LNCAP (cell line): ENCODE results near the gene PSMB1.

Experiments used
- TF ChIP-seq, protein P1 (sequence below): fragments of 450-650 bp; IDR thresholded peaks from 2 replicates; pipeline ENCODE4 v1.5.1; 2017; ENCODE audit warnings: mild to moderate bottlenecking

Gene PSMB1

DNA sequence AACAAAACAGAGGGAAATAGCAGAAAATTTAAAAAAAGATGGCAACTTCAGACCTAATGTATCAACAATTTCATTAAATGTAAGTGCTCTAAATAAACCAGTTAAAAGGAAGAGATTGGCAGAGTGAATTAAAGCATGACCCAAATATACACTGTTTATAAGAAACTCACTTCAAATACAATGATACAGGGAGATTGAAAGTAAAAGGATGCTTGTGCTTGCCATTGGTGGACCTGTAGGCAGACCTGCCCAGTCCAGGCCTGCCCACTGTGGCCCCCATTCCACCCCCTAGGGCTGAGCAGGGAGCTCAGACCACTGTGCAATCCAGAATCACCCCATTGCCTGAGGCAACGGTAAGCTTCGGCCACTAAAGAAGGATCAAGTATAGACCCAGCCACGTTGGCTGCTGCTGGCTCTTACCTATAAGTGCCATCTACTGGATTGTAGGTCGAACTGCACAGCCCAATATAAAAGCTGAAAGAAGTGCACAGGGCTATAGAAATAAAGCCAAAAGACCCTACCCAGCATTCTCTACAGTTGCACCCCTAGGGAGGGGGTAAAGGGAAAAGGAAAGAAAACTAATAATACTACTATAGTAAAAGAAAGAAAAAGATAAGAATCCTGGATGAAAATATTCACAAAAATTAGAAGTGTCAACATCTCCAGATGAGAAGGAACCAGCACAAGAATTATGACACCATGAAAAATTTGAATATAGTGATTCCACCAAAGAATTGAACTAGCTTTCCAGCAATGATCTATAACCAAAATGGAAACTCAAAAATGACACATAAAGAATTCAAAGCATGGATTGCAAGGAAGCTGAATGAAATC, 36.1 kb downstream of the PSMB1 start:
- TF ChIP-seq, protein P1, sequence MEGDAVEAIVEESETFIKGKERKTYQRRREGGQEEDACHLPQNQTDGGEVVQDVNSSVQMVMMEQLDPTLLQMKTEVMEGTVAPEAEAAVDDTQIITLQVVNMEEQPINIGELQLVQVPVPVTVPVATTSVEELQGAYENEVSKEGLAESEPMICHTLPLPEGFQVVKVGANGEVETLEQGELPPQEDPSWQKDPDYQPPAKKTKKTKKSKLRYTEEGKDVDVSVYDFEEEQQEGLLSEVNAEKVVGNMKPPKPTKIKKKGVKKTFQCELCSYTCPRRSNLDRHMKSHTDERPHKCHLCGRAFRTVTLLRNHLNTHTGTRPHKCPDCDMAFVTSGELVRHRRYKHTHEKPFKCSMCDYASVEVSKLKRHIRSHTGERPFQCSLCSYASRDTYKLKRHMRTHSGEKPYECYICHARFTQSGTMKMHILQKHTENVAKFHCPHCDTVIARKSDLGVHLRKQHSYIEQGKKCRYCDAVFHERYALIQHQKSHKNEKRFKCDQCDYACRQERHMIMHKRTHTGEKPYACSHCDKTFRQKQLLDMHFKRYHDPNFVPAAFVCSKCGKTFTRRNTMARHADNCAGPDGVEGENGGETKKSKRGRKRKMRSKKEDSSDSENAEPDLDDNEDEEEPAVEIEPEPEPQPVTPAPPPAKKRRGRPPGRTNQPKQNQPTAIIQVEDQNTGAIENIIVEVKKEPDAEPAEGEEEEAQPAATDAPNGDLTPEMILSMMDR: peak; percentile 92

DNA sequence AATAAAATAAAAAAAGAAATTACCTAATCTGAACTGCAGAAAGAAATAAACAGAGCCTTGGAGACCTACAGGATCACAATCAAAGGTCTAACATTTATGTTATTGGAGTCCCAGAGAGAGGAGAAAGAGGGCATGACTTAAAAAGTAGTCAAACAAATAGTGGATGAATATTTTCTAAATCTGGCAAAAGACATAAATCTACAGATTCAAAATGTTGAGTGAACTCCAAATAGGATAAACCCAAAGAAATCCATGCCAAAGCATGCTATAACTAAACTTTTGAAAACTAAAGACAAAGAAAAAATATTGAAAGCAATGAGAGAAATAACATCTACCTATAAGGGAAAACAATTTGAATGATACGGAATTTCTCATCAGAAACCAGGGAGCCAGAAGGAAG, 38.2 kb downstream of the PSMB1 start:
- TF ChIP-seq, protein P1: no peak

DNA sequence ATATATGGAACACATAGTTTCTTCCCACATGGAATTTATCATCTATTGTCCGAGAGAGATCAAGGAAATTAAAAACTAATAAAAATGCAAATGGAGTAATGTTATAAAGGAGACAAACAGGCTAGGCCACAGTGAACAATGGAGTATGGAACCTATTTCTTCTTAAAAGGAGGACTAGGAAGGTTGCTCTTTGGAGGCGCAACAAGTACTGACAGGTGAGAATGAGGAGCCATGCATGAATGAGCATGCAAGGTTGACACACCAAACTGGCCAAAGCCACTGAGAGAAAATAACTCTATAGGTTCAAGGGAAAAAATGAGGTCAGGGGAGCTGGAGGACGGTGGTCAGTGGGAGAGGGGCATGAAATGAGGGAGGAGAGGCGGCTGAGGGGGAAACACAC, 40.9 kb downstream of the PSMB1 start:
- TF ChIP-seq, protein P1: no peak

DNA sequence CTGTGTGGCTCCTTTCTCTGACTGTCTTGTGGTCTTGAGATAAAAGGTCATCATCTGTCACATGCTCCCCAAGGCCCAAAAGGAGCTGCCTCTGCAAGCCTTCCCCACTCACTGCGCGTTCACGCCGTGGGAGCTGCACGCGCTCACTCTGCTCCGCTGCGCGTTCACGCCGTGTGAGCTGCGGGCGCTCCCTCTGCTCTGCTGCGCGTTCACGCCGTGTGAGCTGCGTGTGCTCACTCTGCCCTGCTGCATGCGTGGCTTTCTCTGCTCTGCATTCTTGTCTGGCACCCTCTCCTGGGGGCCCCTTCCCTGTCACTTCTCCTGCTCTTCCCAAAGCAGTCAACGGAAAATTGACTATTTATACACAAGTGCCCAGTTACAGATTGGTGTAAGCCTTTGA, 42.5 kb downstream of the PSMB1 start:
- TF ChIP-seq, protein P1: no peak

DNA sequence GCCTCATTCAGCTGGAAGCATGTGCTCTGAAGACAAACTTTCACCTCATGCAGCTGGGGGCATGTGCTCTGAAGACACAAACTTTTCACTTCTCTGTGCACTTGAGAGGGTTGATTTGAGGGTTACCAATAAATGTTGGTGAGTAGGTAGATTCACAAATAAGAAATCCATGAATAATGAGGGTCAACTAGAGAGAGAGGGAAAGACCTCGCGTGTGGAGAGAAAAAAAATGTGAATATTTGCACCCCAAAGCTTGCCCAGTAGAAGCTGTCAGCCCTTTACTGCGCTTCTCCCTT, 43.4 kb downstream of the PSMB1 start:
- TF ChIP-seq, protein P1: no peak

DNA sequence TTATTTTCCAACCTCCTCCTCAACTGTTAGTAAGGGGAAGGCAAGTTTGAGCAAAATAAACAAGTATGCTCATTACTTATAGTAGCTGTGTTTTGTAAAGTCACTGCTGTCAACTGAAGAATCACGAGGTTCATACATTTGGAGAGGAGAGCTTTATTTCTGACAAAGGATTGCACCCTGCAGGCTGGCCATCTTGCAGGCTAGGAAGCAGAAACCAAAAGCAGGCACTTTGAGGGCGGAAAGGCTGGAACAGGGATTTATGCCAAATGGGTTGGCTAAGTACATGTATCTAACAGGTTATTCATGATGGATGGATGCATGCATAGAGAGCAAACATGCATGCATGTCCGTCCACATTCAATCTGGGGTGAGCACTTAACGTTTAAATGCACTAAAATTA, 46.7 kb downstream of the PSMB1 start:
- TF ChIP-seq, protein P1: no peak

DNA sequence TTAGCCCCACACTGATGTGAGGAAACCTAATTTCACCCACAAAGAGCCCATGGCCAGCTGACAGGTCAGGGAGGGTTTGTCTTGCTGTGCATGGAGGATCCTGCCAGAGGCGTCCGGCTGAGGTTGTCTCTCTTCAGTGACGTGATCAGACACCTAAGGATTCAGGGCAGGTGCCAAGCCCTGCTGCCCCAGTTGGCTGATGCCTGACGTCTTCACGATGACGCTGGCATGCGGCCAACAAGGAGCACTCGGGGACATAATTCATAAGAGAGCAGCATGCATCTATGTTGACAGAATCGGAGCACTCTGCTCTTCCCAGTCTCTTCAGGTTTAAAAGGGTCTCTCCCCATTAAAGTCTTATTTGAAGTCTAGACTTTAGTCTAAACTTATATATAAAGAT, 47.8 kb downstream of the PSMB1 start:
- TF ChIP-seq, protein P1: no peak

DNA sequence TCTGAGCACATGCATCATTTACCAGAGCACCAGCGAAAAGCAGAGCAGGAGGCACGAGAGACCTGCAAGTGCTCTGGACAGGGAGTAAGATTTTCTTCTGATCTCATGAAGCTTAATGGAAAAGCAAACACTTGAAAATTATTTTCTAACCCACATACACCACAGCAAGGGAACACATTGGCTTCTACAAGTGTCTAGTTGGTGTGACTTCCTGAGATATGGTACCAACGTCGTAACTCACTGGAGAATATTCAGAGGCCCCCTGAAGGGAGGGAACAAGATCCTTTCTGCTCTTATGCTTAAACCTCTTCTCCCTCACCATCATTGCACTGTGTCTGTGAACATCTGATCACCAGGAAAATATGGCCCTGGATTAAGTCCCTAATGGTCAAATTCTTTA, 48.6 kb downstream of the PSMB1 start:
- TF ChIP-seq, protein P1: no peak
